Sigmoid colon (tissue), 4 donors: ENCODE measurements around the gene TXLNB.

Source experiments
- EP300 ChIP-seq, 4 donors: sonication (generic); formaldehyde crosslinking; IDR thresholded peaks; one replicate each; pipeline ENCODE4 v1.6.1; 2017; ENCODE audit warnings: antibody characterized with exemption in 4 of 4
- POLR2A ChIP-seq, 2 donors: fragments of 450-650 bp; IDR thresholded peaks; one replicate each; pipeline ENCODE4 v1.6.1; 2016; ENCODE audit warnings: antibody characterized with exemption in 2 of 2, mild to moderate bottlenecking in 2 of 2, moderate library complexity in 2 of 2
- POLR2AphosphoS5 ChIP-seq, 4 donors: sonication (generic); formaldehyde crosslinking; IDR thresholded peaks; one replicate each; pipeline ENCODE4 v1.6.1; 2017; ENCODE audit warnings: antibody characterized with exemption in 4 of 4
- TF ChIP-seq, protein P1 (sequence below), 4 experiments: fragments of 450-650 bp in 3 of 4; fragments of 200-600 bp in 1 of 4; IDR thresholded peaks; one replicate each; pipeline ENCODE4 v1.5.1; 2016 to 2019; ENCODE audit warnings: antibody characterized with exemption in 4 of 4, mild to moderate bottlenecking in 3 of 4, moderate library complexity in 2 of 4

DNA sequence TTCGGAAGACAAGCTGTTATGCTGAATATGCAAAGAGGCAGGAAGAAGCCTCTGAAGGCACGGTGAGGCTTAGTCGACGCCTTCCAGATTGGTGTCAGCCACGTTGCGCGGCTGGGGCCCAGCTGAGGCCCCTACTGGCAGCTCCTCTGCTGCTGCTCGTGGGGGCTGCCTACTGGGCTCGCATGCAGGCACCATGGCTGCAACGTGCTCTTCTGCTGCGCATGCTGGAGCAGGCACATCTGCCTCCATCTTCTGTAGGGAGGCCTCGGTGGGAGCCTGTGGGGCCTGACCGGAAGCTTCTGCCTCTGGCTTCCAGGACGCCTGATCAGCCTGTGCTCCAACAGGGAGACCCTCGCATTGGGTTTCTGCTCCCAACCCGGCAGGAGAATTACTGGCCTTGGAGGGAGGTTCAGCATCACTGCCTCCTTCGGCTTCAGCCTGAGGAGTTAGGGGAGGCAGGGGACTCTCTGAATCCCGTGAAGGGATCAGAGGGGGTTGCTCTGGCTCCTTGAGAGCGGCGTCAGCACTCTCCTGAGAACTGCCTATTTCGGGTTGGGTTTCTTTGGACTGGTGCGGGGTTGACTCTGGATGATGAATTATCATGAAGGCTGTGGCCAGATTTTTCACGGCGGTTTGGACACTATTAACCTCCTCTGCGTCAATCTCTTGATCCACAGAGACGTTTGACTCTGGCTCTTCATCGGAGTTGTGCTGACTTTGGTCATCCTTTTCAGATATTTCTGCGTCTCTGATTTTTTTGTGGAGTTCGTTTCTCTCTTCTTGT is 49.1 kb downstream of the TXLNB start:
- TF ChIP-seq, protein P1, sequence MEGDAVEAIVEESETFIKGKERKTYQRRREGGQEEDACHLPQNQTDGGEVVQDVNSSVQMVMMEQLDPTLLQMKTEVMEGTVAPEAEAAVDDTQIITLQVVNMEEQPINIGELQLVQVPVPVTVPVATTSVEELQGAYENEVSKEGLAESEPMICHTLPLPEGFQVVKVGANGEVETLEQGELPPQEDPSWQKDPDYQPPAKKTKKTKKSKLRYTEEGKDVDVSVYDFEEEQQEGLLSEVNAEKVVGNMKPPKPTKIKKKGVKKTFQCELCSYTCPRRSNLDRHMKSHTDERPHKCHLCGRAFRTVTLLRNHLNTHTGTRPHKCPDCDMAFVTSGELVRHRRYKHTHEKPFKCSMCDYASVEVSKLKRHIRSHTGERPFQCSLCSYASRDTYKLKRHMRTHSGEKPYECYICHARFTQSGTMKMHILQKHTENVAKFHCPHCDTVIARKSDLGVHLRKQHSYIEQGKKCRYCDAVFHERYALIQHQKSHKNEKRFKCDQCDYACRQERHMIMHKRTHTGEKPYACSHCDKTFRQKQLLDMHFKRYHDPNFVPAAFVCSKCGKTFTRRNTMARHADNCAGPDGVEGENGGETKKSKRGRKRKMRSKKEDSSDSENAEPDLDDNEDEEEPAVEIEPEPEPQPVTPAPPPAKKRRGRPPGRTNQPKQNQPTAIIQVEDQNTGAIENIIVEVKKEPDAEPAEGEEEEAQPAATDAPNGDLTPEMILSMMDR (IDR thresholded peaks at IDR 0.05), result no peak
- TF ChIP-seq POLR2A (IDR thresholded peaks at IDR 0.05) (no peak), EP300 (IDR thresholded peaks at IDR 0.05) (no peak), POLR2AphosphoS5 (IDR thresholded peaks at IDR 0.05) (no peak)
